ENCODE measurements around the gene SLIT3.

DNA sequence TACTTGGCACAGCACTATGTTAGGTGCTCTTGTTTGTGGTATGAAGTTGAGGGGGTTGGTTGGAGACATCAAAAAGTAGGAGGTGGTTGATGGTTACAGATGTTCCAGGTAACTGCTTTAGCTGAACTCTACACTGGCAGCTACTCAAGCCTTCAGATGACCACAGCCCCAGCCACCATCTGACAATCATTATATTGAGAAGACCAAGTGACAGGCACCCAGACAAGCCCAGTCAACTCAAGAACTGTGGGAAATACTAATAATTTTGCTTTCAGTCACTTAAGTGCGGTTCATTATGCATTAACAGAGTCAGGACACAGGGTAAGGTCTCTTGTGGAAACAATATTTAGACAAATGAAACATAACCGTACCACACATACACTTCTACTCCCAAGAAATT lies 38.9 kb upstream of the SLIT3 start:
- TF ChIP-seq, protein P1, sequence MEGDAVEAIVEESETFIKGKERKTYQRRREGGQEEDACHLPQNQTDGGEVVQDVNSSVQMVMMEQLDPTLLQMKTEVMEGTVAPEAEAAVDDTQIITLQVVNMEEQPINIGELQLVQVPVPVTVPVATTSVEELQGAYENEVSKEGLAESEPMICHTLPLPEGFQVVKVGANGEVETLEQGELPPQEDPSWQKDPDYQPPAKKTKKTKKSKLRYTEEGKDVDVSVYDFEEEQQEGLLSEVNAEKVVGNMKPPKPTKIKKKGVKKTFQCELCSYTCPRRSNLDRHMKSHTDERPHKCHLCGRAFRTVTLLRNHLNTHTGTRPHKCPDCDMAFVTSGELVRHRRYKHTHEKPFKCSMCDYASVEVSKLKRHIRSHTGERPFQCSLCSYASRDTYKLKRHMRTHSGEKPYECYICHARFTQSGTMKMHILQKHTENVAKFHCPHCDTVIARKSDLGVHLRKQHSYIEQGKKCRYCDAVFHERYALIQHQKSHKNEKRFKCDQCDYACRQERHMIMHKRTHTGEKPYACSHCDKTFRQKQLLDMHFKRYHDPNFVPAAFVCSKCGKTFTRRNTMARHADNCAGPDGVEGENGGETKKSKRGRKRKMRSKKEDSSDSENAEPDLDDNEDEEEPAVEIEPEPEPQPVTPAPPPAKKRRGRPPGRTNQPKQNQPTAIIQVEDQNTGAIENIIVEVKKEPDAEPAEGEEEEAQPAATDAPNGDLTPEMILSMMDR (IDR thresholded peaks at IDR 0.05) = no peak
- no peak for TF ChIP-seq POLR2A (IDR thresholded peaks at IDR 0.05)
